ENCODE results near the gene OR6K6.

Gene OR6K6

GRCh38 chr1:158732524-158732923 is 22.0 kb upstream of the OR6K6 start:
- no peaks in the 10 kb centered on the region for H3K27me3 ChIP-seq (ENCODE audit: control insufficient read depth, insufficient read depth, low read length)
- no peaks in the 10 kb centered on the region for H3K36me3 ChIP-seq (ENCODE audit: control insufficient read depth, insufficient read depth, low read length)
- no peak overlapping the region for H3K9ac ChIP-seq (ENCODE audit: low read length)
- no peak overlapping the region for H3K4me3 ChIP-seq (ENCODE audit: low read length)
- H3K9me3 ChIP-seq (ENCODE audit: control insufficient read depth, low read length): no peaks in the 10 kb centered on the region
- no peaks in the 10 kb centered on the region for H3K4me1 ChIP-seq (ENCODE audit: control insufficient read depth, insufficient read depth, low read length)

- H3K9ac ChIP-seq (ENCODE audit: low read length): no peak overlapping the region
- H3K4me3 ChIP-seq (ENCODE audit: low read length): no peak overlapping the region
- no peaks in the 10 kb centered on the region for H3K4me1 ChIP-seq (ENCODE audit: control insufficient read depth, insufficient read depth, low read length)
- no peaks in the 10 kb centered on the region for H3K9me3 ChIP-seq (ENCODE audit: control insufficient read depth, low read length)
- H3K36me3 ChIP-seq (ENCODE audit: control insufficient read depth, insufficient read depth, low read length): no peaks in the 10 kb centered on the region
- no peaks in the 10 kb centered on the region for H3K27me3 ChIP-seq (ENCODE audit: control insufficient read depth, insufficient read depth, low read length)
Observed at GRCh38 chr1:158735848-158736247, 18.7 kb upstream of the OR6K6 start.

- no peaks in the 10 kb centered on the region for H3K9me3 ChIP-seq (ENCODE audit: control insufficient read depth, low read length)
- H3K9ac ChIP-seq (ENCODE audit: low read length): no peak overlapping the region
Observed at GRCh38 chr1:158752155-158752712, 2.3 kb upstream of the OR6K6 start.

GRCh38 chr1:158771950-158772866 is 17.7 kb downstream of the OR6K6 start, which contains the start of gene OR6N1:
Gene OR6N1, minus strand, starts transcription at chr1:158772195. Its CDS starts 5,513 bp downstream, at chr1:158766682.
- Histone ChIP-seq H3K36me3 (ENCODE audit: control insufficient read depth, insufficient read depth, low read length) (no peaks in the 10 kb centered on the region), H3K27me3 (ENCODE audit: control insufficient read depth, insufficient read depth, low read length) (no peaks in the 10 kb centered on the region)

More at GRCh38 chr1:158752155-158752712, 2.3 kb upstream of the OR6K6 start:
- no peaks in the 10 kb centered on the region for H3K4me1 ChIP-seq (ENCODE audit: control insufficient read depth, insufficient read depth, low read length)
- H3K27me3 ChIP-seq (ENCODE audit: control insufficient read depth, insufficient read depth, low read length): no peaks in the 10 kb centered on the region
- no peak overlapping the region for H3K4me3 ChIP-seq (ENCODE audit: low read length)
- H3K36me3 ChIP-seq (ENCODE audit: control insufficient read depth, insufficient read depth, low read length): no peaks in the 10 kb centered on the region

GRCh38 chr1:158781104-158781503 is 26.6 kb downstream of the OR6K6 start, which contains the start of gene OR6N2:
Gene OR6N2, minus strand, starts transcription at chr1:158781204. Its CDS starts 3,569 bp downstream, at chr1:158777635.
- Histone ChIP-seq H3K9ac (ENCODE audit: low read length) (no peak within 1 kb of the TSS), H3K4me1 (ENCODE audit: control insufficient read depth, insufficient read depth, low read length) (no peaks in the 10 kb centered on the region), H3K9me3 (ENCODE audit: control insufficient read depth, low read length) (no peaks in the 10 kb centered on the region), H3K27me3 (ENCODE audit: control insufficient read depth, insufficient read depth, low read length) (no peaks in the 10 kb centered on the region), H3K4me3 (ENCODE audit: low read length) (no peak within 1 kb of the TSS), H3K36me3 (ENCODE audit: control insufficient read depth, insufficient read depth, low read length) (no peaks in the 10 kb centered on the region)

More at GRCh38 chr1:158771950-158772866, 17.7 kb downstream of the OR6K6 start, which contains the start of gene OR6N1:
- Histone ChIP-seq H3K4me1 (ENCODE audit: control insufficient read depth, insufficient read depth, low read length) (no peaks in the 10 kb centered on the region), H3K9me3 (ENCODE audit: control insufficient read depth, low read length) (no peaks in the 10 kb centered on the region), H3K9ac (ENCODE audit: low read length) (no peak within 1 kb of the TSS), H3K4me3 (ENCODE audit: low read length) (no peak within 1 kb of the TSS)

- Histone ChIP-seq H3K9ac (ENCODE audit: low read length) (no peak overlapping the region), H3K27me3 (ENCODE audit: control insufficient read depth, insufficient read depth, low read length) (no peaks in the 10 kb centered on the region), H3K9me3 (ENCODE audit: control insufficient read depth, low read length) (no peaks in the 10 kb centered on the region), H3K4me1 (ENCODE audit: control insufficient read depth, insufficient read depth, low read length) (no peaks in the 10 kb centered on the region), H3K4me3 (ENCODE audit: low read length) (no peak overlapping the region), H3K36me3 (ENCODE audit: control insufficient read depth, insufficient read depth, low read length) (no peaks in the 10 kb centered on the region)
Observed at GRCh38 chr1:158793604-158794003, 39.1 kb downstream of the OR6K6 start.

- H3K4me3 ChIP-seq (ENCODE audit: low read length): no peak overlapping the region
- H3K9me3 ChIP-seq (ENCODE audit: control insufficient read depth, low read length): no peaks in the 10 kb centered on the region
- no peak overlapping the region for H3K9ac ChIP-seq (ENCODE audit: low read length)
- no peaks in the 10 kb centered on the region for H3K36me3 ChIP-seq (ENCODE audit: control insufficient read depth, insufficient read depth, low read length)
- H3K4me1 ChIP-seq (ENCODE audit: control insufficient read depth, insufficient read depth, low read length): no peaks in the 10 kb centered on the region
- H3K27me3 ChIP-seq (ENCODE audit: control insufficient read depth, insufficient read depth, low read length): no peaks in the 10 kb centered on the region
Observed at GRCh38 chr1:158794247-158794646, 39.7 kb downstream of the OR6K6 start.

GRCh38 chr1:158798531-158798930 is 44.0 kb downstream of the OR6K6 start:
- no peak overlapping the region for H3K9ac ChIP-seq (ENCODE audit: low read length)
- no peaks in the 10 kb centered on the region for H3K27me3 ChIP-seq (ENCODE audit: control insufficient read depth, insufficient read depth, low read length)
- H3K4me1 ChIP-seq (ENCODE audit: control insufficient read depth, insufficient read depth, low read length): no peaks in the 10 kb centered on the region
- H3K36me3 ChIP-seq (ENCODE audit: control insufficient read depth, insufficient read depth, low read length): no peaks in the 10 kb centered on the region
- H3K9me3 ChIP-seq (ENCODE audit: control insufficient read depth, low read length): no peaks in the 10 kb centered on the region
- no peak overlapping the region for H3K4me3 ChIP-seq (ENCODE audit: low read length)

- no peaks in the 10 kb centered on the region for H3K36me3 ChIP-seq (ENCODE audit: control insufficient read depth, insufficient read depth, low read length)
Observed at GRCh38 chr1:158799689-158800088, 45.2 kb downstream of the OR6K6 start.

GRCh38 chr1:158800526-158800925 is 46.0 kb downstream of the OR6K6 start:
- Histone ChIP-seq H3K36me3 (ENCODE audit: control insufficient read depth, insufficient read depth, low read length) (no peaks in the 10 kb centered on the region), H3K27me3 (ENCODE audit: control insufficient read depth, insufficient read depth, low read length) (no peaks in the 10 kb centered on the region), H3K4me3 (ENCODE audit: low read length) (no peak overlapping the region), H3K9me3 (ENCODE audit: control insufficient read depth, low read length) (no peaks in the 10 kb centered on the region), H3K4me1 (ENCODE audit: control insufficient read depth, insufficient read depth, low read length) (no peaks in the 10 kb centered on the region), H3K9ac (ENCODE audit: low read length) (no peak overlapping the region)

More at GRCh38 chr1:158799689-158800088, 45.2 kb downstream of the OR6K6 start:
- Histone ChIP-seq H3K9me3 (ENCODE audit: control insufficient read depth, low read length) (no peaks in the 10 kb centered on the region), H3K4me1 (ENCODE audit: control insufficient read depth, insufficient read depth, low read length) (no peaks in the 10 kb centered on the region), H3K4me3 (ENCODE audit: low read length) (no peak overlapping the region), H3K27me3 (ENCODE audit: control insufficient read depth, insufficient read depth, low read length) (no peaks in the 10 kb centered on the region), H3K9ac (ENCODE audit: low read length) (no peak overlapping the region)

- Histone ChIP-seq H3K36me3 (ENCODE audit: control insufficient read depth, insufficient read depth, low read length) (no peaks in the 10 kb centered on the region), H3K4me3 (ENCODE audit: low read length) (no peak overlapping the region), H3K4me1 (ENCODE audit: control insufficient read depth, insufficient read depth, low read length) (no peaks in the 10 kb centered on the region), H3K27me3 (ENCODE audit: control insufficient read depth, insufficient read depth, low read length) (no peaks in the 10 kb centered on the region), H3K9ac (ENCODE audit: low read length) (no peak overlapping the region), H3K9me3 (ENCODE audit: control insufficient read depth, low read length) (no peaks in the 10 kb centered on the region)
Observed at GRCh38 chr1:158801396-158801795, 46.9 kb downstream of the OR6K6 start.

- H3K9me3 ChIP-seq (ENCODE audit: control insufficient read depth, low read length): no peaks in the 10 kb centered on the region
- no peak overlapping the region for H3K9ac ChIP-seq (ENCODE audit: low read length)
- H3K4me3 ChIP-seq (ENCODE audit: low read length): no peak overlapping the region
- no peaks in the 10 kb centered on the region for H3K4me1 ChIP-seq (ENCODE audit: control insufficient read depth, insufficient read depth, low read length)
- H3K36me3 ChIP-seq (ENCODE audit: control insufficient read depth, insufficient read depth, low read length): no peaks in the 10 kb centered on the region
- no peaks in the 10 kb centered on the region for H3K27me3 ChIP-seq (ENCODE audit: control insufficient read depth, insufficient read depth, low read length)
Observed at GRCh38 chr1:158803678-158804077, 49.2 kb downstream of the OR6K6 start.
